Hepatocyte (in vitro differentiated cells): ENCODE results near the gene LHB.

Experiments
- CTCF ChIP-seq: fragments of 200-600 bp; sonication (generic); IDR thresholded peaks from 2 replicates; pipeline ENCODE4 v1.5.1; 2016; ENCODE audit warnings: antibody characterized with exemption, mild to moderate bottlenecking; ENCODE audit not compliant: poor library complexity
- EZH2phosphoT487 ChIP-seq: fragments of 200-600 bp; sonication (generic); IDR thresholded peaks from one replicate; pipeline ENCODE4 v1.6.1; 2018; ENCODE audit warnings: antibody characterized with exemption, mild to moderate bottlenecking, low read depth, moderate library complexity; ENCODE audit not compliant: unreplicated experiment, severe bottlenecking

GRCh38 chr19:49020931-49021895, 4.3 kb upstream of the LHB start:
- no peak for TF ChIP-seq CTCF
- no peak for TF ChIP-seq EZH2phosphoT487
